HCT116 (cell line): ENCODE measurements around the gene SMC1B.

Experiments
- CEBPB ChIP-seq: IDR thresholded peaks from 2 replicates; pipeline ENCODE4 v1.6.1; 2012; ENCODE audit warnings: low read depth
- EGR1 ChIP-seq: IDR thresholded peaks from 2 replicates; pipeline ENCODE4 v1.6.1; 2012; ENCODE audit warnings: low read depth
- EZH2phosphoT487 ChIP-seq: fragments of 200-600 bp; IDR thresholded peaks from 2 replicates; pipeline ENCODE4 v1.6.1; 2018; ENCODE audit warnings: antibody characterized with exemption, borderline replicate concordance
- FOSL1 ChIP-seq: IDR thresholded peaks from 2 replicates; pipeline ENCODE4 v1.6.1; 2012; ENCODE audit warnings: low read depth
- JUND ChIP-seq: IDR thresholded peaks from 2 replicates; pipeline ENCODE4 v1.6.1; 2012
- RAD21 ChIP-seq: IDR thresholded peaks from 2 replicates; pipeline ENCODE4 v1.6.1; 2012; ENCODE audit warnings: low read depth, mild to moderate bottlenecking
- SRF ChIP-seq: IDR thresholded peaks from 2 replicates; pipeline ENCODE4 v1.6.1; 2012; ENCODE audit warnings: low read depth
- TCF7L2 ChIP-seq: IDR thresholded peaks from 2 replicates; pipeline ENCODE4 v1.7.0; 2011; ENCODE audit warnings: borderline replicate concordance, inconsistent platforms; ENCODE audit not compliant: insufficient read depth, insufficient read length; ENCODE audit errors: extremely low read depth
- YY1 ChIP-seq: IDR thresholded peaks from 2 replicates; pipeline ENCODE4 v1.6.1; 2011; ENCODE audit warnings: low read length, low read depth, moderate library complexity, mild to moderate bottlenecking; ENCODE audit not compliant: insufficient replicate concordance; ENCODE audit errors: extremely low read depth
- ZFX ChIP-seq: fragments of 450-650 bp; IDR thresholded peaks from 2 replicates; pipeline ENCODE4 v1.6.1; 2017
- TF ChIP-seq, protein P1 (sequence below), 3 experiments: fragments of 200-600 bp in 1 of 3; sonication (generic) in 1 of 3; IDR thresholded peaks in 2 of 3; conservative IDR thresholded peaks in 1 of 3; 2 replicates each; pipeline ENCODE4 v1.5.1; 2012 to 2017; ENCODE audit warnings: low read depth in 2 of 3, low read length in 2 of 3, antibody characterized with exemption in 1 of 3, borderline replicate concordance in 1 of 3, control low read depth in 1 of 3, mild to moderate bottlenecking in 1 of 3, mixed read lengths in 1 of 3, mixed run types in 1 of 3, moderate library complexity in 1 of 3; ENCODE audit not compliant: insufficient read depth in 1 of 3
- TF ChIP-seq, protein P2 (sequence below): IDR thresholded peaks from 2 replicates; pipeline ENCODE4 v1.6.1; 2012

DNA sequence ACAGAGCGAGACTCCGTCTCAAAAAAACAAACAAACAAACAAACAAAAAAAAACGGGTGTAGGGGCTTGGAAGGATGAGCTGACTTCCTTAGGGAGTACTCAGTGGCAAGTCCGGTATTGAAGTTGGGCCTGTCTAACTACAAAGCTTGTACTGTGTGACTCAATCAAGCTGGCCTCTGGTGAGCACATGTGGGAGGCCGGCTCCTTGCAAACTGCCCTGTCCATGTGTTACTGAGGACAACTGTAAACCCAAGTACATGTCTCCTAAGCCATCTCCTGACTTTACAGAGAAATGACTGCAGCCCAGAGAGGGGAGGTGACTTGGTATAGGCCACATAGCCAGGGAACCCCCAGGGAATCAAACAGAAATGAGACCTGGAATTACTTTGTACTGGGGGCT, 11.7 kb upstream of the SMC1B start:
- TF ChIP-seq TCF7L2 (no peak), YY1 (no peak), SRF (no peak), RAD21 (no peak), EGR1 (no peak), EZH2phosphoT487 (no peak), CEBPB (no peak), ZFX (no peak), FOSL1 (no peak), JUND (no peak)
- TF ChIP-seq, protein P1, sequence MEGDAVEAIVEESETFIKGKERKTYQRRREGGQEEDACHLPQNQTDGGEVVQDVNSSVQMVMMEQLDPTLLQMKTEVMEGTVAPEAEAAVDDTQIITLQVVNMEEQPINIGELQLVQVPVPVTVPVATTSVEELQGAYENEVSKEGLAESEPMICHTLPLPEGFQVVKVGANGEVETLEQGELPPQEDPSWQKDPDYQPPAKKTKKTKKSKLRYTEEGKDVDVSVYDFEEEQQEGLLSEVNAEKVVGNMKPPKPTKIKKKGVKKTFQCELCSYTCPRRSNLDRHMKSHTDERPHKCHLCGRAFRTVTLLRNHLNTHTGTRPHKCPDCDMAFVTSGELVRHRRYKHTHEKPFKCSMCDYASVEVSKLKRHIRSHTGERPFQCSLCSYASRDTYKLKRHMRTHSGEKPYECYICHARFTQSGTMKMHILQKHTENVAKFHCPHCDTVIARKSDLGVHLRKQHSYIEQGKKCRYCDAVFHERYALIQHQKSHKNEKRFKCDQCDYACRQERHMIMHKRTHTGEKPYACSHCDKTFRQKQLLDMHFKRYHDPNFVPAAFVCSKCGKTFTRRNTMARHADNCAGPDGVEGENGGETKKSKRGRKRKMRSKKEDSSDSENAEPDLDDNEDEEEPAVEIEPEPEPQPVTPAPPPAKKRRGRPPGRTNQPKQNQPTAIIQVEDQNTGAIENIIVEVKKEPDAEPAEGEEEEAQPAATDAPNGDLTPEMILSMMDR (IDR thresholded peaks at IDR 0.05 in 2 of 3, conservative IDR thresholded peaks at IDR 0.05 in 1 of 3; ENCODE audit: borderline replicate concordance in 1 of 3, insufficient read depth in 1 of 3, low read depth in 2 of 3, low read length in 2 of 3) = no peak
- TF ChIP-seq, protein P2, sequence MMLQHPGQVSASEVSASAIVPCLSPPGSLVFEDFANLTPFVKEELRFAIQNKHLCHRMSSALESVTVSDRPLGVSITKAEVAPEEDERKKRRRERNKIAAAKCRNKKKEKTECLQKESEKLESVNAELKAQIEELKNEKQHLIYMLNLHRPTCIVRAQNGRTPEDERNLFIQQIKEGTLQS = no peak
